ENCODE results near the gene CENPP. TPM values are rescaled to one million over a fixed set of nuclear protein-coding genes. Genes with fewer than 3 reads are reported as not detected.

CENPP gene
- total RNA-seq, 1 donor from 2014 or later = 4.3 TPM

DNA sequence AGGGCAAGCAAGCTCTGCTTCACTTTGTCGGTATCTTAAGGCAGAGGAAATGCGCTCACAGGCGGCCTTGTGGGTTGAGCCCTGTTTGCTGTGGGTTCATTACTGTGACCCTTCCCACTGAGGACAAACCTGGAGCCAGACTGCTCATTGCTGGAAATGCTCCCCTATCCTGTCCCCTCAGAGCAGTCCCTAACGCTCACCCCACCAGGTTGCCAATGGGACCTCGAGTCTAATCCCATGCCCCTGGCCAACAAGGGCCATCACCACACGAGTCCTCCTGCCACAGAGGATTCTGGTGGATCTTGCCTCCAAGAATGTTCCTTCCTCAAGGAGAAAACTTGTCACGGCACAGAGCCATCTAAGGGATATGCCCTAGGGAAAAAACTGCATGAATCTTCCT, 329.6 kb downstream of the CENPP start:
- DNase-seq (no peak), ATAC-seq (no peak)
- intact Hi-C loops (cut with micrococcal nuclease) = no loop called here

DNA sequence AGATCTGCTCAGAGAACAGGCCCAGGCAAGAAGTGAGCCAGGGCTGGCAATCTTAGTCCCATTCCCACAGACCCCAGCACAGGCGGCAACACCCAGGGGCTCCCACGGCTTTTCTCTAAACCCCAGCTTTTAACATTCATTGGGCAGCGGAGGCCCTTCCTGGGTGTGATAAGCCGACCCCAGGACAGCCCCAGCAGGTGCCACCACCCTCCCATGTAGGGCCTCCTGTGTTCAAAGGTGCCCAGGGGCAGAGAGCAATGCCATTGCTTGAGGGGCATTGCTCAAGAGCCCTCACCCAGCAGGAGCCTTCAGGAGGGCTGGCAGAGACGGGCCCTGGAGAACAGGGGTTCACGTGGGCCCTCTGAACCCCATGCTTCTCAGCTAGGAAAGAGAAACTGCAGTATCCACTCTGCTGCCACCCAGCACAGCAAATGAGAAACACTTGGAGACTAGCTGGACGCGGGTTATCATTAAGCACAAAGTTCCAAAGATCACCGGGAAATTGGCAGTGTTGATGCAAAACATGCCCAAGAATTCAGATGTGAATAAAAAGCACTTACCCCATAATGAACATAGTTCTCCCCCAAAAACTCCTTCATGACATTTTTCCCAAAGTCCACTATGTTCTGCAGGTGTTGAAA, 330.3 kb downstream of the CENPP start:
- ATAC-seq (no peak), DNase-seq (no peak)
- intact Hi-C loops (cut with micrococcal nuclease) = no loop called here

GRCh38 chr9:92656537-92656925, 330.8 kb downstream of the CENPP start:
- ATAC-seq (no peak), DNase-seq (no peak)
- intact Hi-C loops (cut with micrococcal nuclease) = no loop called here

DNA sequence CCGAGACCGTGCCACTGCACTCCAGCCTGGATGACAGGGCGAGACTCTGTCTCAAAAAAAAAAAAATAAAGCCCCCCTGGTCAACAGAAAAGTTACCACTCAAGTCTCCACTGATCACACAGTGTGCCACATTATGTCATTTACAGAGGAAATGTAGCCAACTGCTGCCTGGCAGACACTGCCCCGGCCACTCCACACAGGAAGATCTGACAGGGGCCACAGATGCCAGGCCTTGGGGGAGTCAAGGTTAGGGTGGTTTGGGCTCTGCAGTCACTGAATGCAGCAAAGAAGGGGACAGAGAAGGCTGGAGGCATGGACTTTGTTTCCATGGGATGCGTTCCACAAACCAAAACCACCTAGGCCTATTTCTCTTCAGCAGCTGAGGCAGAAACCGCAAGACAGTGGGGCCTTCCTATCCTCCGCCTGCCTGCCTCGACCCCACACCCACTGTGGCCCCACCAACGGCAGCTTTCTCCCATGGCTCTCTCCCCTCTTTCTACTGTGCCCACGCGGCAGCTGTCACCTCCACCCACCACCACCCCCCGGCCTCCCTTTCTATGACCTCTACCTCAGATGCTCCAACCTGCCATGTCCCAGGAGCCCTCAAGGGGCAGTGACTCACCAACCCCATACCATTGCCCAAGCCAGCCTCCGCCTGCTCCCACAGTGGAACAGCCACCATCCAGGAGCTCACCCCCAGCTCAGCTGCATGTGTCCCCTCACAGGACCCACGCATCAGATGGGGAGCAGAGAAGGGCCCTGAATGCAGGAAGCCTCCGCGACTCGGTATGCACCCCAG, 331.7 kb downstream of the CENPP start:
- intact Hi-C loops (cut with micrococcal nuclease) = no loop called here
- DNase-seq (no peak), ATAC-seq (no peak)

- DNase-seq (no peak), ATAC-seq (no peak)
- intact Hi-C loops (cut with micrococcal nuclease) = no loop called here
Measured at GRCh38 chr9:92658176-92658575, 332.4 kb downstream of the CENPP start.

- DNase-seq = no peak
- intact Hi-C loops (cut with micrococcal nuclease) = no loop called here
- ATAC-seq = no peak
Measured at GRCh38 chr9:92658611-92659010, 332.9 kb downstream of the CENPP start.

- ATAC-seq (no peak), DNase-seq (no peak)
- intact Hi-C loops (cut with micrococcal nuclease) = no loop called here
Measured at GRCh38 chr9:92659601-92660000, 333.8 kb downstream of the CENPP start.

DNA sequence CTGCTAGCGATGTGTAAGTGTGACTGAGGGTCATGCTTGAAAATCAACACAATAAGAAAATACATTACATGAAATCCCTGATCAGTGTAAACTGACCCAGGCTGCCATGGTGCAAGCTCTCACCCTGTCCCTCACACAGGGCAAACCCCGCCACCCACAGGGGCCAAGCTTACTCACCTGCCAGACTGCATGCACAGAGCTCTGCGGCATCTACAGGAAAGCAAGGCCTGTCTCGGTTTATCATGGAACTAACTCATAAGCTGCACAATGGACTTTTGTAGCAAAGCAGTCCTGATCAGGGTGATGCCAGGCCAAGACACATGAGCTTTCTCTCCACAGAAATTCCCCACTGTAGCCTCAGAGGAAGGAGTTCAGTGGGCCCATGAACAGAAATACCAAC, 334.5 kb downstream of the CENPP start:
- DNase-seq = no peak
- ATAC-seq = no peak
- intact Hi-C loops (cut with micrococcal nuclease) = no loop called here

- ATAC-seq (no peak), DNase-seq (no peak)
- intact Hi-C loops (cut with micrococcal nuclease) = no loop called here
Measured at GRCh38 chr9:92661127-92661526, 335.4 kb downstream of the CENPP start.

DNA sequence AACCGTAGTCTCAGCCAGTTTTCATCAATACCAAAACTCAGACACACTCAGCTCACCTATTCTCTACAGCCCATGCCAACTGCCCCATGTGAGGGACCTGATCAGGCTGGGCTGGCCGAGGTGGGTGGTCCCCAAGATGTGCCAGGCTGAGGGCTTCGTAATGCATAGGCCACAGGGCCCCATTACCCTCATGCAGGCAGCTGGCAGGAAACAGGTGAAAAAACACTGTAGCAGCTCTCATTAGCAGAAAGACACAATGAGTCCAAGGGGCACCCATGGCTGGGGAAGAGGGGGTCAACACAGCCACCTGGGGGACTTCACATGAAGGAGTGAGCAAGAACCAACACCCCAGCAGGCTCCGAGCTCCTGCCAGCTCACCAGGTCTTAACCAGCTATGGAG, 336.0 kb downstream of the CENPP start:
- no peak for ATAC-seq
- no peak for DNase-seq
- intact Hi-C loops (cut with micrococcal nuclease) = no loop called here

DNA sequence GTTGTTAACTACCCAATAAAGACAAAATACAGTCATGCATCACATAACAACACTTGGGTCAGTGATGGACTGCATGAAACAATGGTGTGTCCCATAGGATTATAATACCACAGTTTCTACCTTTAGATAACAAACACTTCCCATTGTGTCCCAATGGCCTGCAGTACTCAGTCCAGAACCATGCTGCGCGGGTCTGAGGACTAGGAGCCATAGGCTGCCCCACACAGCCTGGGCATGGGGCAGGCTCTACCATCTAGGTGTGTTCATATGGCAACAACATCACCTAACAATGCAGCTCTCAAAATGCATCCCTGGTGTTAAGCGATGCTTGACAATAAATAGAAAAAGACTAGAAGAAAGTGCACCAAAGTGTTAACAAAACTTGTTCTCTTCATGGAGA, 337.4 kb downstream of the CENPP start:
- DNase-seq (no peak), ATAC-seq (no peak)
- intact Hi-C loops (cut with micrococcal nuclease) = no loop called here

GRCh38 chr9:92663951-92664350, 338.2 kb downstream of the CENPP start:
- no peak for DNase-seq
- no peak for ATAC-seq
- intact Hi-C loops (cut with micrococcal nuclease) = no loop called here

DNA sequence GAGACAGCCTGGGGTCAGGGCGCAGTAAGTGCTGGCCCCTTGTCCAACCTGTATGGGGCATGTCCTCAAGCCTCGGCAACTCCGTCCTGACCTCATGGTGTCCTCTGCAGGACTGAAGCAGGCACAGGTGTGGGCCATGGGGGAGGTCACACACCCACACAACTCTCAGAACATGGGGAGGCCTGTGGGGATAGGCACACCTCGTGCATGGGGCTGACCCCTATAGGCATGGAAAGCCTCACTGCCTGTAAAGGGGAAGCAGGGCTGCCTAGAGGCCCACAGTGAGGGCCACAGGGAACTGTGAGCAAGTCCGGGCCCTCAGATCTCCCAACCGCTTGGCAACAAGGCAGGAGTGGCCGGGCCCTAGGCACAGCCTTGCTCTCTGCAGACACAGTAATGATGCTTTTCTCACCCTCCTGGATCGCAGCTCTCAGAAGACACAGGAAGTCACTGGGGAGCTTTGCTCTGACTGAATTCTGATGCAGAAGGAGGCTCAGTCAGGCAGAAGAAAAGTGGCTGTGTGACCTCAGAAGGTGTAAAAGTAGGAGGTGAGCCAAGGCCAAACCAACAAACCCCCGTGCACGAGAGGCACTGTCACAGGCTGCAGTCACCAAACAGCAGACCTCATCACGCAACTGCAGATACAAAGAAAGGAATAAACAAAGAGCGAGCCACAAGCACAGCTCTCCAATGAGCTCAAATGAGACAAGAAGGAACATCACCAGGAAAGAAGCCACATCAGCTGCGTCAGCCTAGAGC, 338.8 kb downstream of the CENPP start:
- no peak for ATAC-seq

GRCh38 chr9:92665836-92666235, 340.1 kb downstream of the CENPP start:
- DNase-seq (no peak), ATAC-seq (no peak)
- intact Hi-C loops (cut with micrococcal nuclease) = no loop called here

More for the DNA sequence above, 338.8 kb downstream of the CENPP start:
- DNase-seq = no peak
- intact Hi-C loops (cut with micrococcal nuclease) = no loop called here

DNA sequence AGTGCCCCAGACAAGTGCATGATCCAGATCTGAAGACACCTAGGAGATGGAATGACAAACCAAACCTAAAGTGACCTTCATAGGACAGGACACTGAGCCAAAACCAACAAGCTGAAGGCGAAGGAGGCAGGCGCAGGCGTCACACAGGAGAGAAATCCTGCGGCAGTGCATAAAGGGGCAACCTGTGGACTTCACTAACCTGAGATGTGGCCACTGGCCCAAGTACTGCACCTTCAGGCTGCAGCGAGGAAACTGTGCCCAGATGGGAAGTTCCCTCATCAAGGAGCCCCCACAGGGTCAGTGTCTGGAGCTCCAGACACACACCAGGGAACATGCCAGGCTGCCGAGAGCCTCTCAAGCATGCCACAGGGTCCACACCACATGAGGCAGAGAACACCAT, 340.5 kb downstream of the CENPP start:
- ATAC-seq (no peak), DNase-seq (no peak)
- intact Hi-C loops (cut with micrococcal nuclease) = no loop called here

- intact Hi-C loops (cut with micrococcal nuclease) = no loop called here
- DNase-seq (no peak), ATAC-seq (no peak)
Measured at GRCh38 chr9:92666912-92667532, 341.3 kb downstream of the CENPP start.

- DNase-seq (peak; percentile 59), ATAC-seq (peak; percentile 60)
- intact Hi-C loops (cut with micrococcal nuclease) = no loop called here
Measured at GRCh38 chr9:92668746-92669526, 343.2 kb downstream of the CENPP start.

GRCh38 chr9:92669527-92669889, 343.8 kb downstream of the CENPP start:
- ATAC-seq (peak; percentile 33), DNase-seq (peak; percentile 62)
- intact Hi-C loops (cut with micrococcal nuclease) = no loop called here
